ENCODE results near the gene ANKS6. TPM values are rescaled to one million over a fixed set of nuclear protein-coding genes. Genes with fewer than 3 reads are reported as not detected.
A peak's percentile ranks its signal among the peaks of the same experiment; 100 is the strongest.

Gene ANKS6
- total RNA-seq, 2 experiments from 2014 or later: 16.6 to 16.9 TPM

DNA sequence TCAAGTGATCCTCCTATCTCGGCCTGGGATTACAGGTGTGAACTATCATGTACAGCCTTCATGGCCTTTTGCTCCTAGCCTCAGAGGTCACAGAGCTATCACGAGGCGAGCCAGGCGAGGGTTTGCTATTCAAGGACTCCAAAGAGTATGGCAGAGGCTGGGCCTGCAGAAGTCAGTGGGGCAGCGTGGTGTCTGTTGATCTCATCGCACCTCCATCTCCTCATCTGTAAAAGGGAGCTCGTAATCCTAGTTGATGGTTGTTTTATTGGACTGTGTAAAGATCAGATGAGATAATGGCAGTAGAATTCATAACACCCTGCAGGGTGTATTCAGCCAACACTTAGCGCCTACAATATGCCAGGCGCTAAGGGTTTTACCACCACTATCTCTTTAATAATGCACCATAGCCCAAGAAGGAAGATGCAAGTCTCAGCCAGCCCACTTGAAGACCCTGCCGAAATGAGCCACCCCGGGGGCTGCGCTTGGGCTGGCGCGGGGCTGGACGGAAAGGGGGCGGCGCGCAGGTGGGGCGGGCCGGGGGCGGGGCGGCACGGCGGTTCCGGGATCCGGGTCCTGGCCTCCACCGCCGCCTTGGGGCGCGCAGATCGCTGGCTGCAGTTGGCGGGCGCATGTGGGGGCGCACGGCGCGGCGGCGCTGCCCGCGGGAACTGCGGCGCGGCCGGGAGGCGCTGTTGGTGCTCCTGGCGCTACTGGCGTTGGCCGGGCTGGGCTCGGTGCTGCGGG, 10.9 kb upstream of the ANKS6 start, which contains the start of gene GALNT12:
TSS of gene GALNT12 (plus strand) at position 601 of the 744 bp plus-strand sequence. CDS start at position 630, 29 bp downstream.
- intact Hi-C loops (cut with micrococcal nuclease): no loop called here
- CTCF ChIA-PET: interaction anchor here (0.7 to 3.6 kb wide), 17 partner anchors 9 to 334 kb away, joined by 3 to 18 read pairs (median 5); partner anchors contain the start of gene ANKS6
- Mint-ChIP-seq H3K27me3 (peaks cover 2% of the 10 kb centered on the region), H3K36me3 (ENCODE audit: low read depth) (peaks cover 3% of the 10 kb centered on the region), H3K9me3 (no peaks in the 10 kb centered on the region), H3K4me1 (ENCODE audit: low read depth) (peaks cover 25% of the 10 kb centered on the region), H3K4me3 (peak within 1 kb of the TSS; percentile 82), H3K27ac (peak within 1 kb of the TSS; percentile 50)
- ATAC-seq (peak; percentile 83), DNase-seq (peak; percentile 63)
- no peak for TF ChIP-seq CTCF (IDR thresholded peaks at IDR 0.05)
- POLR2A ChIA-PET: interaction anchor here (0.8 to 1.4 kb wide), 3 partner anchors 10 to 551 kb away, joined by 3 read pairs; no protein-coding TSS in a partner anchor

DNA sequence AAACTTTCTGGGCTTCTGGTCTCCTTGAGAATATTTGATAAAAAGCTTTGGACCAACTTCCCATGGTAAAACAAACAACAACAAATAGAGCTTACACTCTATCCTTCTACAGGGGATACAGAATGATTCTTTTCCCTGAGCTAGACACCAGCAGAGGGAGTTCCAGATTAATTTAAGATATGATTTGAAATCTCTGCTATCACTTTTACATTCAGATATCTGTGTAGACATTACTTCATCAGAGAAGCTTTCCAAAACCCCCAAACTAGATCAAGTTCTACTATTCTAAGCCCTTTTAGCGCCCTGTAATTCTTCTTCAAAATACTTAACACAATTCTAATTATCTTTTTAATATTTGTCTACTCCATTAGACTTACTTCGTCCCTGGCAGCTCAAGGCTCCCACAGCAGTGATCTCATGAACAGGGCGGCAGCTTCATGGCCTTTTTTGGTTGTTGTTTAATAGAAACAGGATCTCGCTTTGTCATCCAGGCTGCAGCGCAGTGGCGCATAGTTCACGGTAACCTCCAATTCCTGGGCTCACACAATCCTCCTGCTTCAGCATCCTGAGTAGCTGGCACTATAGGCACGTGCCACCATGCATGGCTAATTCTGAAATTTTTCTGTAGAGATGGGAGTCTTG, 10.2 kb upstream of the ANKS6 start:
- Mint-ChIP-seq H3K36me3 (ENCODE audit: low read depth) (peaks cover 3% of the 10 kb centered on the region), H3K27me3 (peaks cover 2% of the 10 kb centered on the region), H3K4me1 (ENCODE audit: low read depth) (peaks cover 25% of the 10 kb centered on the region), H3K4me3 (peak overlapping the region; percentile 73), H3K27ac (no peak overlapping the region), H3K9me3 (no peaks in the 10 kb centered on the region)
- CTCF ChIA-PET: interaction anchor here (0.7 to 3.6 kb wide), 14 partner anchors 9 to 334 kb away, joined by 3 to 18 read pairs (median 4); partner anchors contain the start of gene ANKS6
- TF ChIP-seq CTCF (IDR thresholded peaks at IDR 0.05): no peak
- intact Hi-C loops (cut with micrococcal nuclease): no loop called here
- no peak for DNase-seq
- POLR2A ChIA-PET: interaction anchor here (1.4 kb wide), 1 partner anchor 9 kb away, joined by 3 read pairs; no protein-coding TSS in a partner anchor
- ATAC-seq: no peak

DNA sequence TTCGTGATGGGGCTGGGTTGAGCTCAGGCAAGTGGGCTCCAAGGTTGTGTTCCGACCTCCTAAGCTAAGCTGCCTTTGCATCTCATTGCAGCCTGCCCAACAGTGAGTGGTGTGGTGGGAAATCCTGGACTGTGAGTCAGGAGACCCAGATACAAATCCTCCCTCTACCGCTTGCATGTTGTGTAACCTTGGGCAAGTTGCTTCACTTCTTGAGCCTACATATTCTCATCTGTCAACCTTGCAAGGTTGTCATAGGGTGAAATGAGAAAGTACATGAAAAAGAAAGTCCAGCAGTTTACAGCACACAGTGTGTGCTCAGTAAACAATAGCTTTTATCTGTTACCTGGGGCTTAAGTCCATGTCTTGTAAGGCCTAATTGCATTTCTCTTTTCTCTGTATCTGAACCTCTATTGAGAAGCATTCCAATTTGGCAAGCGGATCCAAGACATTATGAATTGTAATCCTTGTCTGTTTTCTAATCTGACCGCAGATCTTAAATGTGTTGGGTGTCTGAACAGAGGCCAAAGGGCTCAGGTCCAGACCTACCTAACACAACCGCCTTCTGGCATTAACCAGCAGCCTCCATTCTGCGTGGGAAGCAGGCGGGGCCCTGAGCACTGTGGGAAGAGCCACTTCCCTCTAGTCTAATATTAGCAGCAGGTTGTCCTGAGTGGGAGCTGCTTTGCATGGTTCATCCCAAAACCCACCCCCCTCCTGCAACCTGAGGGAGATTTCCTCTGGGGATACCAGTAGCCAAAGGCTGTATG, 9.3 kb upstream of the ANKS6 start:
- Mint-ChIP-seq H3K27me3 (peaks cover 2% of the 10 kb centered on the region), H3K4me1 (ENCODE audit: low read depth) (peaks cover 17% of the 10 kb centered on the region), H3K36me3 (ENCODE audit: low read depth) (no peaks in the 10 kb centered on the region), H3K9me3 (no peaks in the 10 kb centered on the region), H3K27ac (no peak overlapping the region), H3K4me3 (no peak overlapping the region)
- ATAC-seq: no peak
- intact Hi-C loops (cut with micrococcal nuclease): no loop called here
- no peak for DNase-seq
- ChIA-PET POLR2A (no interaction called here), CTCF (interaction anchor here (0.9 to 3.6 kb wide), 10 partner anchors 8 to 358 kb away, joined by 3 to 18 read pairs (median 6); no protein-coding TSS in a partner anchor)
- TF ChIP-seq CTCF (IDR thresholded peaks at IDR 0.05): no peak

- ATAC-seq: no peak
- Mint-ChIP-seq H3K36me3 (ENCODE audit: low read depth) (no peaks in the 10 kb centered on the region), H3K27me3 (peaks cover 2% of the 10 kb centered on the region), H3K4me3 (no peak overlapping the region), H3K4me1 (ENCODE audit: low read depth) (peaks cover 12% of the 10 kb centered on the region), H3K27ac (no peak overlapping the region), H3K9me3 (peaks cover under 1% of the 10 kb centered on the region)
- no peak for DNase-seq
- ChIA-PET POLR2A (no interaction called here), CTCF (interaction anchor here (1.2 kb wide), 1 partner anchor 14 kb away, joined by 4 read pairs; no protein-coding TSS in a partner anchor)
- intact Hi-C loops (cut with micrococcal nuclease): no loop called here
- no peak for TF ChIP-seq CTCF (IDR thresholded peaks at IDR 0.05)
Measured at GRCh38 chr9:98804083-98804482, 7.7 kb upstream of the ANKS6 start.
